Astrocyte (in vitro differentiated cells and primary cell): ENCODE results near the gene SPATA32.

Experiments used
- CTCF ChIP-seq: IDR thresholded peaks from 2 replicates; pipeline ENCODE4 v1.5.1; 2011; ENCODE audit warnings: low read depth, mild to moderate bottlenecking, inconsistent platforms, low read length, moderate library complexity; ENCODE audit not compliant: insufficient read depth
- EZH2 ChIP-seq: IDR thresholded peaks from 2 replicates; pipeline ENCODE4 v1.6.1; 2012; ENCODE audit warnings: mild to moderate bottlenecking, low read length, inconsistent platforms; ENCODE audit not compliant: insufficient read depth

GRCh38 chr17:45311401-45311759, 49.5 kb upstream of the SPATA32 start:
- TF ChIP-seq CTCF: no peak
- TF ChIP-seq EZH2: no peak
